DMS 273 (cell line): Measurements from ENCODE around the gene TAF8.
"Not testable (repeated sequence)": the region's sequence is repeated elsewhere in the genome, so short reads cannot be mapped to it uniquely, and the experiment has no call there.

Experiments used
- DNase-seq: peaks from one replicate; lab custom pipeline; 2025; ENCODE audit not compliant: unreplicated experiment; lab: John Stamatoyannopoulos, UW

Gene TAF8

GRCh38 chr6:42028234-42029061 is 21.9 kb upstream of the TAF8 start:
- DNase-seq = peak; percentile 64

DNA sequence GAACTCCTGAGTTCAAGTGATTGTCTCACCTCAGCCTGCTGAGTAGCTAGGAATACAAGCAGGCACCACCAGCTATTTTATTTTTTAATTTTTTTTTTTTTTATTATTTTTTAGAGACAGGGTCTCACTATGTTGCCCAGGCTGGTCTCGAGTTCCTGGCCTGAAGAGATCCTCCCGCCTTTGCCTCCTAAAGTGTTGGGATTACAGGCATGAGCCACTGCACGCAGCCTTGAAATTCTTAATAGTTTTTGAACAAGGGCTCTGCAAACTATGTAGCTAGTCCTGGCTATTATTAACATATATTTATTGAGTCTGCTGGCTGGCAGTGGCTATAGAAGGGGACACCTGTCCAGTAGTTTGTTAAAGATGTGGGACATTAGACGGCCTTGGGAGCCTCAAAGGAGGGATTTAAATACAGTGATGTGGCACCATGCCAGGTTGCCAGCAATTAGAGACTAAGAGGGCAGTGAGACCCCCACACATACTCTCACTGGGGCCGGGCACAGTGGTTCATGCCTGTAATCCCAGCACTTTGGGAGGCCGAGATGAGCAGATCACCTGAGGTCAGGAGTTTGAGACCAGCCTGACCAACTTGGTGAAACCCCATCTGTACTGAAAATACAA is 21.1 kb upstream of the TAF8 start:
- peak; percentile 22 for DNase-seq

DNA sequence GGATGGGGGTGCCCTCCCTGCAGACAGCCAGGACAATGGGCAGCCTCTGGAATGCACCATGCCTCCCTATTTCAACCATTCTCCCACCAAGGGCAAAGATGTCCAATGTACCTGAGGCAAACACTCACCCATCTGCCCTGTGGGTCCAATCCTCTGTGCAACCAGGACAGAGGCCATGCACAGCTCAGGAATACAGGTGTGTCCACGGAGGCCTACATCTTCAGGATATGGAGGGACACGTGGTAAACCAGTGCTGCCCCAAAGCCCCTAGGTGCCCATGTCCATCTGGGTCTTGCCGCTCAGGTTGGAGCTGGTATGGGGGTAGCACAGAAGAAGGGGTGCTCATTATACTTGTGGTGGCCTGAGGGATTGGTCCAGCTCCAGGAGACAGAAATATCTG is 20.4 kb upstream of the TAF8 start:
- no peak for DNase-seq

DNA sequence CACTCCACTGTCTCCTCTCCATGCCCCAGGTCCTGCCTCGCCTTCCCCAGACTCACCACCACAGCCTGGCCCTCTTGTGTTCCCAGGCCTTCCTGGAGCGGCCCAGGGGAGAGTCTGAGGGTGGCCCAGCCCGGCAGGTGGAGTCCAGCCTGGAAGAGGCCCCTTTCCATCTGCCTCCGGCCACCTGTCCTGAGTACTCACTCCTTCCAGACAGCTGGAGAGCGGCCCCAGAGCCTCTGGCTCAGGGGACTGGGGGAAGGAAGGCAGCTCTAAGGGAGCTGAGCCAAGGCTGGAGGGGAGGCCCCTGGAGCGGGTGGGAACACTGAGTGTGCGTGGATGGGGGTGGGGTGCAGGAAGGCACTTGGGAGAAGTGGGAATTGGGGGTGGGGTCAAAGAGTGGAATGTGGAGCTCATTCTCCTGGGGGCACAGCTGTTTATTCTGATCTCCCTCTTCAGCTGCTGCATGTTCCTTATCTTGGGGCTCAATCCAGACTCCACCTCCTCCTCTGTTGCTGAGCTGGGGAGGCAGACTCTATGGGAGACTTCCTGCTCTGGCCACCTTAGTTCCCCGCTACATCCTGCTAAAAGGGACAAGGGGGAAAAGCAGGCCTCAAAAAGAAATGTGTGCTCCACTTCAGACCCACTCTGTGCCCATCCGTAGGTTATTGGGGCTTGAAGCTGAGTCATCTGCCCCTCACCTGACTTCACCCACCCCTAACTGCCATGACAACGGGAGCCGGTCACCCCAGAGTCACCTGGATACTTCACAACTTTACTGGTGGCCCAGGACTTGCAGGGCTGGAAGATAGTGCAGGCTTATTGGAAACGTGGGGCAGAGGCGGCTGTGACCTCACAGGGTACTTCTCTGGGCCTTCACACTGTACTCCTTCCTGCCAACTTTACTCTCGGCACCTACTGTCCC is 19.5 kb upstream of the TAF8 start:
- DNase-seq = peak; percentile 84

DNA sequence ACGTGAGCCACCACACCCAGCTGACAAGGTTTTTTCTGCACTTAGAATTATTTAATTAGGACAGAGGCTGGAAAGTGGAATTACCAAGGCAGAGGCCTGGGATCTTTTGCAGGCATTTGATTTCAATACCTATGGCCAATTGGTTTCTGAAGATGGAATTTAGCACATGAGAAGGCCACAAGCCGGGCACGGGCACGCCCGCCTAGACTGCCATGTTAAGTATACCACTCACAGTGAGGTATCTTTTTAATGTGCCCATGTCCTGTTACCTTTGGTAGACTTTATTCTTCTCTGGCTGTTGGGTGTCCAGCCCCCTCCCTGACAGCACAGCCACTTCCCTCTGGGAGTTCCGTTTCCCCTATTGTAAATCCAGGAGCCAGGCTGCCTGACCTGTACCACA is 18.0 kb upstream of the TAF8 start:
- DNase-seq = no peak

GRCh38 chr6:42037669-42038068 is 12.7 kb upstream of the TAF8 start:
- not testable (repeated sequence) for DNase-seq

DNA sequence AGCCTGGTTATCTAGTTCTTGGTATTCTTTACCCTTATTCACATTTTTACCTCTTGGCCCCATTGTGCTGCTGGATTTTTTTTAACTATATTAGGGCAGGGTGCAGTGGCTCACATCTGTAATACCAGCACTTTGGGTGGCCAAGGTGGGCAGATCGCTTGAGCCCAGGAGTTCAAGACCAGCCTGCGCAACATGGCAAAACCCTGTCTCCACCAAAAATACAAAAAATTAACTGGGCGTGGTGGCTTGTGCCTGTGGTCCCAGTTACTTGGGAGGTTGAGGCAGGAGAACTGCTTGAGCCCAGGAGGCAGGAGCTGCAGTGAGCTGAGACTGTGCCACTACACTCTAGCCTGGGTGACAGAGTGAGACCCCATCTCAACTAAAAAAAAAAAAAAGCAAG is 12.2 kb upstream of the TAF8 start:
- no peak for DNase-seq

GRCh38 chr6:42038811-42039408 is 11.4 kb upstream of the TAF8 start:
- DNase-seq = no peak

GRCh38 chr6:42040856-42041480 is 9.4 kb upstream of the TAF8 start:
- DNase-seq = no peak

DNA sequence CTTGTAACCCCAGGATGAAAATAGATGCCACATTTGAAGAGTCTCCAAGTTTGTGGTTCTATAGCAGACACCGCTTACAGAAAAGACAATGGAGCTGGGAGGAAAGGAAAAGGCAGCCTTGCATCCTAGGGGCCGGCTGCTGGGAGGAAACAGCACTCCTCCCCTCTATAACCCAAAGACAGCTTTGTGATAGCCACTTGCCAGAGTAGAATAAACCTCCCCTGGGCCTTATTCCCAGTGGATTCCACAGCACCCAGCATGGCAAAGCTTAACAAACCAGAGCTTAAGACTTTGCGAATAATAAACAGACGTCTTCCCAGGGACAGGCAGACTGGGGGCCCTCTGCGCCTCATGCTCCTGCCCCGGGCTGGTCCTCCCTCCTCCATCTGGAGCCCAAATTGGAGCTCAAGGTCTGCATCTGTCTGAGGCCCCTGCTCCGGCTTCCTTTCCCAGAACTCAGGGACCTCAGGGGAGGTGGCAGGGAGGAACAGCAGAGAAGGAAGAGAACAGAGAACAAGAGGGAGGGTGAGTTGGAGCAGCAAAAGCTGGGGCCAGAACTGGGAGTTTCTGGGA is 8.8 kb upstream of the TAF8 start:
- DNase-seq = peak; percentile 84

DNA sequence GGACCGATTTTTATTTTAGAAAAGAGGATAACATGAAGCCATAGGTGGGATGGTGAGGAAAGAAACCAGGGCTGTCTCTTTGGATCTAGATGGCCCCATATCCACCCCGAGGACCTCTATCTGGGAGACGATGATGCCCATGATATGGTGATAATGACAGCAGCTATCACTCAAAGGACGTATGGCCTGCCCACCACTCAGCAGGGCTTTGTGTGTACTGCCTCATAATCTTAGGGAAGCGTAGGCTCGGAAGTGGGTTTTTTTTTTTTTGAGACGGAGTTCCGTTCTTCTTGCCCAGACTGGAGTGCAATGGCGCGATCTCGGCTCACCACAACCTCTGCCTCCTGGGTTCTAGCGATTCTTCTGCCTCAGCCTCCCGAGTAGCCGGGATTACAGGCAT is 8.2 kb upstream of the TAF8 start:
- DNase-seq = no peak

DNA sequence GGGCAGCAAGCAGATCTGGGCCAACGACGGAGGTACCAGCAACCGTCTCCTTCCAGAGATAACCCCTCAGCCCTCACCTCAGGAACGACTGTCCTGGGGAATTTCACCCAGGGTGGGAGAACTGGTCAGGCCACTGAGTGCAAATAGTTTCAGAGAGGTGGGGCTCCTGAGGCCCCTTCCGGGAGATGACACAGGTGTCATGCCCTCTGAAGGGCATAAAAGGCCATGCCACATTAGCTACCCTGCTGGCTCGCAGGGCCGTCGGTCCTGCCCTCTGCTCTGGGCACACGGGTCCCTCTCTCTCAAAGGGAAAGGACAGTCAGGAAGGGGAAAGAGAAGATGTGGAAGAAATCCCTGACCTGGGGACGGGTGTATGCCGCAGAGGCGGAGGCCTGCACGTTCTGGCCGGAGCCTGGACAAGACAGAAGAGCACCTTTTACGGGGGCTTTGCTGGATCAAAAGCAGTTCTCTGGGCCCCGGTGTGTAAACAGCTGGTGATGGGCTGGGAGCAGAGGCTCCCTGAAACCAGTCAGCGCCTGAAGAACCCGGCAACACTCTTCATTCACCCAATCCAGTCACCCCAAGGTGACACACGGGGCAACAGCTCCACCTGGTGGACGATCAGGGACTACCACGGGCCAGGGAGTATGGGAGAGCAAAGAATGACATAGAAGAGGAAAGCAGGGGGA is 6.4 kb upstream of the TAF8 start:
- DNase-seq = peak; percentile 96

DNA sequence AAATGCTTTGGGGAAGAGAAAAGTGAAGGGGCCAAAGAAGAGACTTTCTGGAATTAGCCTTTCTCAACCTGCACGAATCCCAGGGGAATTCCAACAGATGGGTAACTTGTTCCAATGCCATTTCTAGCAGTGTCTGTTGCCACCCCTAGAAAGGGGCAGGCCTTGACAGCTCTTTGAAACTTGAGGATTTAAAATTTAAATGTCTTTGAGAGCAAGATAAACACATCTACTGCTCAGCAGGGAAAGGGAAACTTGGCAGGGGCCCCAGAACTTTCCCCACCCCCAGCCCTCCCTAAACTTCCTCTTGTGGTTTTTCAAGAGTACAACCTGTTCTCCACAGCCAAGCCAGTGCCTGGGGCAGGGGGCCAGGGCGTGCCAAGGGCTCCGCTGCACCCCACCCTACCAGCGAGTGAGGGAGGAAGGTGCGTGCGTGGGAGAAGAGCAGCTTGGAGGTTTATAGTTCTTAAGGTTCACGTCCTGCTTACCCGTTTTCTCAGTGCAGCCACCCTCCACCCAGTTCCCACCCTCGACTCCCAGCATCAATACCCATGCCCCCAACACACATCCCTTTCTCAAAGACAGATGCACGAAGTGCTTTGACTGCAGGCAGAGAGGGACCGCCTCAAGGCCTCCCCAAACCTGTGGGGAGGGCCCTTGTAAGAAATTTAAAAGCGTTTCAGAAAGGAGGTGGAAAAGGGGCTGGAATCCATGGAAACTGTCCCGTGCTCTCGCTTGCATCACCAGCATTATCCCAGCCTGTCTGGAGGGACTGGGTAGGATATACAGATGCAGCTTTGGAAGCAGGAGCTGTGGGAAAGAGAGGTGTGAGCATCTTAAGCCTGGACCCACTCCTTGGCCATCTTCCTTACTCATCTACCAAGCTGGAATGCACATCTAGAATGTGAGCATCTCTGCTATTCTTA is 4.5 kb upstream of the TAF8 start:
- peak; percentile 93 for DNase-seq

DNA sequence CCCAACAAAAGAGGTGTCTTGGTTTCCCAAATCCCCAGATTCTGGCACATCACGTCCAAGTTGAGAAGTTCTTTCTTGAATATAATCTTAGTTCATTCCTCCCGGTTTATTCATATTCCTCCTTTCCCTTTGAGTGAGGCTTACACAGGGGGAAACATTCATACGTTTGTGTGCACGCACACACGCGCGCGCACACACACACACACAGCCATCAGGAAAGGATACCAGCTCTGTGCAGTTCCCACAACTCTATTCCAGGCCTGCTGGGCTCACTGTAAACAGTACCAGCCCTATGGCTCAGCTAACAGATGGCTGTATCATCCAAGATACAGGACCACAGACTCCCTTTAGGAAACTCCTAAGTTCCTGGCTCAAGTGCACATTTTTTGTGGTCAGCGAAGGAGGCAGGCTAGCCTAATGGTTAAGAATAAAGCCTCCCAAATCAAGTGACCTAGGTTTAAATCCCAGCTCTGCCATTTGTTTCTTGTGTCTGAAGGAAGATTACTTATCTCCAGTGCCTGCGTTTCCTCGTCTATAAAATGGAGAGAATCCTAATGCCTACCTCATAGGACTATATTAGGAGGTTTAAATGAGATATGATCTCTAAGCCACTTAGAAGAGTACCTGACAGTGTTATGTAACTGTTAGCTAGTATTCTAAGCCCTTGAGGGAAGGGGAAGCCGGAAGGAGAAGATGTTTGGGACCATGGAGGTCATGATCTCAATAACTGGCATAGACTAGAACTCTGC is 3.7 kb upstream of the TAF8 start:
- peak; percentile 57 for DNase-seq

- peak; percentile 41 for DNase-seq
Measured at GRCh38 chr6:42047213-42047590, 3.1 kb upstream of the TAF8 start.

- DNase-seq = no peak
Measured at GRCh38 chr6:42047790-42048405, 2.4 kb upstream of the TAF8 start.

GRCh38 chr6:42049116-42049809 is 1.1 kb upstream of the TAF8 start:
- DNase-seq = no peak
